ENCODE measurements around the gene AMBRA1. TPM values are rescaled to one million over a fixed set of nuclear protein-coding genes. Genes with fewer than 3 reads are reported as not detected.
"Not testable (repeated sequence)": the region's sequence is repeated elsewhere in the genome, so short reads cannot be mapped to it uniquely, and the experiment has no call there.

The AMBRA1 gene
- total and polyA plus RNA-seq, 12 donors, result 5.2 to 23.3 (median 16.0) TPM

GRCh38 chr11:46521961-46522681 is 71.7 kb downstream of the AMBRA1 start:
- WGBS, 2 donors, result 51 to 77% methylated on average over 4 of the region's 4 CpGs
- ATAC-seq (peak in 4 of 8 donors; percentile 18 to 51 (median 36)), DNase-seq (no peak)
- H3K27me3 ChIP-seq, result no peaks in the 10 kb centered on the region
- no peak overlapping the region for H3K4me3 ChIP-seq
- H3K9me3 ChIP-seq, result peaks cover 0 to 16% (median 4%) of the 10 kb centered on the region in 11 donors
- no peaks in the 10 kb centered on the region for H3K36me3 ChIP-seq
- TF ChIP-seq, protein P1, sequence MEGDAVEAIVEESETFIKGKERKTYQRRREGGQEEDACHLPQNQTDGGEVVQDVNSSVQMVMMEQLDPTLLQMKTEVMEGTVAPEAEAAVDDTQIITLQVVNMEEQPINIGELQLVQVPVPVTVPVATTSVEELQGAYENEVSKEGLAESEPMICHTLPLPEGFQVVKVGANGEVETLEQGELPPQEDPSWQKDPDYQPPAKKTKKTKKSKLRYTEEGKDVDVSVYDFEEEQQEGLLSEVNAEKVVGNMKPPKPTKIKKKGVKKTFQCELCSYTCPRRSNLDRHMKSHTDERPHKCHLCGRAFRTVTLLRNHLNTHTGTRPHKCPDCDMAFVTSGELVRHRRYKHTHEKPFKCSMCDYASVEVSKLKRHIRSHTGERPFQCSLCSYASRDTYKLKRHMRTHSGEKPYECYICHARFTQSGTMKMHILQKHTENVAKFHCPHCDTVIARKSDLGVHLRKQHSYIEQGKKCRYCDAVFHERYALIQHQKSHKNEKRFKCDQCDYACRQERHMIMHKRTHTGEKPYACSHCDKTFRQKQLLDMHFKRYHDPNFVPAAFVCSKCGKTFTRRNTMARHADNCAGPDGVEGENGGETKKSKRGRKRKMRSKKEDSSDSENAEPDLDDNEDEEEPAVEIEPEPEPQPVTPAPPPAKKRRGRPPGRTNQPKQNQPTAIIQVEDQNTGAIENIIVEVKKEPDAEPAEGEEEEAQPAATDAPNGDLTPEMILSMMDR (IDR thresholded peaks at IDR 0.05), result peak in 1 of 9 donors; percentile 23
- H3K4me1 ChIP-seq, result peaks cover 4 to 71% (median 50%) of the 10 kb centered on the region in 9 donors
- no peak overlapping the region for H3K27ac ChIP-seq
- intact Hi-C loops (cut with DNase I), result no loop called here

DNA sequence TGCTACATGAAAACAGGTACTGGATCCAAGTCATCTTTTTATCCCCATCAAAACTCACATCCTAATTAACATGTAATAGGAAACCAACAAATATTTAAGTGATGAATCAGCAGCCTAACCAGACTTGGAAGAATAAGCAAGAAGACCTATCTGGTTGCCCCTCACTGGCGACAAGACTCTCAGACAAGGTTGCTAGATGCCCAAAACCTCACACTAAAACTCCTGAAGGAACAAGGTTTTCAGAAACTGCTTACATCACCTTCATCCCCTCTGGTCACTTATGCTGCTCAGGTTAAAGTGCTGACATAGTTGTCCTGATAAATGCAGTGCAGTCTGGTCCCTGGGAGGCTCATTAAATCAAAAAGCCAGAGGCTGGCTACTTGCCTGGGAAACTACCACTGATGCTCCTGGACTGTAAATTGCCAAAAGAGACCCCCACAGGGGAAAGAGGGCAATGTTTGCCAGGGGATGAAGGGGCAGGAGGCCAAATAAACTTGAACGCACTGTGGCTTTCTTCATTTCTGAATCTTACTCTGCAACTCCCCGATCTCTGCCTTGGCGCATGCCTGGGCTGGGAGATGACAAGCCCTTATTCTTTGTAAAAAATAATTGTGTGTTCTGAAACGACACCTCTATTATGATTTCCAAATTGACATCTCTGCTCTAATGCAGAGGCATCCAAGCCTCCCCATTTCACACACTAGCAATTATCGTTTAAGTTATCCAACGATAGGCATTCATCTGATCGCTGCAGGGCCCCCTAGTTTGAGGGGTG is 72.7 kb downstream of the AMBRA1 start:
- ATAC-seq, result peak in 2 of 8 donors; percentile 17 to 31
- H3K27ac ChIP-seq, result peak overlapping the region in 1 of 10 donors; percentile 15
- WGBS, 2 donors, result 75 to 85% methylated on average over 8 of the region's 8 CpGs
- peaks cover 4 to 71% (median 50%) of the 10 kb centered on the region in 9 donors for H3K4me1 ChIP-seq
- no peaks in the 10 kb centered on the region for H3K27me3 ChIP-seq
- H3K4me3 ChIP-seq, result no peak overlapping the region
- TF ChIP-seq, protein P1 (IDR thresholded peaks at IDR 0.05), result no peak
- H3K36me3 ChIP-seq, result no peaks in the 10 kb centered on the region
- intact Hi-C loops (cut with DNase I), result no loop called here
- H3K9me3 ChIP-seq, result peaks cover 0 to 6% (median 0%) of the 10 kb centered on the region in 11 donors
- no peak for DNase-seq

GRCh38 chr11:46519351-46519750 is 74.5 kb downstream of the AMBRA1 start:
- H3K9me3 ChIP-seq, result no peaks in the 10 kb centered on the region
- intact Hi-C loops (cut with DNase I), result no loop called here
- H3K27ac ChIP-seq, result no peak overlapping the region
- H3K27me3 ChIP-seq, result no peaks in the 10 kb centered on the region
- no peak for DNase-seq
- no peak for ATAC-seq
- TF ChIP-seq, protein P1 (IDR thresholded peaks at IDR 0.05), result no peak
- peaks cover 0 to 3% (median 0%) of the 10 kb centered on the region in 9 donors for H3K36me3 ChIP-seq
- H3K4me1 ChIP-seq, result peaks cover 4 to 64% (median 47%) of the 10 kb centered on the region in 9 donors
- WGBS, 2 donors, result 82 to 87% methylated on average over 3 of the region's 3 CpGs
- no peak overlapping the region for H3K4me3 ChIP-seq

DNA sequence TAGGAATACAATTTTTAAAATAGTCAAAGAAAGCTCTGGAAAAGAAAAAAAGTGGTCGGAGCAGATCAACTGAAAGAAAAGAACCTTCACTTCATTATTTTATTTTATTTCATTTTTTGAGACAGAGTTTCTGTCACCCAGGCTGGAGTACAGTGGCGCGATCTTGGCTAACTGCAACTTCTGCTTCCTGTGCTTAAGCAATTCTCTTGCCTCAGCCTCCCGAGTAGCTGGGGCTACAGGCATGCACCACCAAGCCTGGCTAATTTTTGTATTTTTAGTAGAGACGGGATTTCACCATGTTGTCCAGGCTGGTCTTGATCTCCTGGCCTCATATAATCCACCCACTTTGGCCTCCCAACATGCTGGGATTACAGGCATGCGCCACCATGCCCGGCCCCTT is 74.9 kb downstream of the AMBRA1 start:
- peaks cover 7 to 64% (median 47%) of the 10 kb centered on the region in 9 donors for H3K4me1 ChIP-seq
- H3K27ac ChIP-seq; ATAC-seq; intact Hi-C loops (cut with DNase I); DNase-seq; H3K27me3 ChIP-seq; H3K4me3 ChIP-seq; H3K9me3 ChIP-seq; H3K36me3 ChIP-seq: not testable (repeated sequence)
- 91 to 92% methylated on average over 7 of the region's 7 CpGs for WGBS, 2 donors
